Brain microvascular endothelial cell (primary cell): ENCODE results near the gene MIGA2.

Experiments used
- DNase-seq: peaks from one replicate; pipeline ENCODE4 v3.0.0-alpha.2; 2020
- H3K27ac ChIP-seq: fragments of 250-450 bp; sonication (Bioruptor Pico); 2 replicates; pipeline ENCODE4 v1.5.1; 2020; ENCODE audit warnings: mild to moderate bottlenecking, moderate library complexity
- H3K27me3 ChIP-seq: fragments of 250-450 bp; sonication (Bioruptor Pico); replicated peaks from 2 replicates; pipeline ENCODE4 v1.5.1; 2020; ENCODE audit warnings: mild to moderate bottlenecking
- H3K36me3 ChIP-seq: fragments of 250-450 bp; sonication (Bioruptor Pico); replicated peaks from 2 replicates; pipeline ENCODE4 v1.5.1; 2020; ENCODE audit warnings: mild to moderate bottlenecking
- H3K4me3 ChIP-seq: 2 replicates; pipeline ENCODE4 v1.5.1; 2011; ENCODE audit warnings: low read depth, mild to moderate bottlenecking, control low read depth, low read length, moderate library complexity
- CTCF ChIP-seq: IDR thresholded peaks from 2 replicates; pipeline ENCODE4 v1.5.1; 2011; ENCODE audit warnings: low read depth, mild to moderate bottlenecking, moderate library complexity, low read length, control low read depth, inconsistent platforms; ENCODE audit errors: missing control alignments
- in situ Hi-C: cut with HindIII; loops from 2 replicates; pipeline ENCODE4 v1.10.0; 2017; ENCODE audit warnings: low sequenced_read_pairs, low pct_ligation_motif_present

MIGA2 gene

GRCh38 chr9:129060991-129061390, 24.6 kb downstream of the MIGA2 start:
- Histone ChIP-seq H3K4me3 (no peak overlapping the region), H3K27me3 (no peaks in the 10 kb centered on the region), H3K27ac (no peak overlapping the region), H3K36me3 (peaks cover 17% of the 10 kb centered on the region)
- DNase-seq, result no peak
- in situ Hi-C loops, result no loop called here
- no peak for TF ChIP-seq CTCF

- in situ Hi-C loops, result no loop called here
- Histone ChIP-seq H3K27me3 (no peaks in the 10 kb centered on the region), H3K4me3 (no peak overlapping the region), H3K36me3 (peaks cover 23% of the 10 kb centered on the region), H3K27ac (no peak overlapping the region)
- DNase-seq, result no peak
- TF ChIP-seq CTCF, result no peak
Measured at GRCh38 chr9:129063061-129063460, 26.6 kb downstream of the MIGA2 start.

GRCh38 chr9:129064499-129064908, 28.1 kb downstream of the MIGA2 start:
- Histone ChIP-seq H3K4me3 (no peak overlapping the region), H3K27ac (no peak overlapping the region), H3K36me3 (peaks cover 28% of the 10 kb centered on the region), H3K27me3 (no peaks in the 10 kb centered on the region)
- DNase-seq, result no peak
- no peak for TF ChIP-seq CTCF
- in situ Hi-C loops, result no loop called here

- Histone ChIP-seq H3K27ac (no peak overlapping the region), H3K36me3 (peaks cover 28% of the 10 kb centered on the region), H3K27me3 (no peaks in the 10 kb centered on the region), H3K4me3 (no peak overlapping the region)
- no peak for TF ChIP-seq CTCF
- no peak for DNase-seq
- in situ Hi-C loops, result no loop called here
Measured at GRCh38 chr9:129068110-129068509, 31.7 kb downstream of the MIGA2 start.

GRCh38 chr9:129068990-129069861, 32.8 kb downstream of the MIGA2 start:
- Histone ChIP-seq H3K4me3 (no peak overlapping the region), H3K27me3 (no peaks in the 10 kb centered on the region), H3K36me3 (peaks cover 24% of the 10 kb centered on the region), H3K27ac (no peak overlapping the region)
- no peak for TF ChIP-seq CTCF
- in situ Hi-C loops, result no loop called here
- no peak for DNase-seq
